HG03565 (cell line): ENCODE results near the gene ARHGAP5.

Source experiments
- ATAC-seq: cut with Tn5 transposase; IDR thresholded peaks from one replicate; pipeline ENCODE4 v1.9.1; 2021; ENCODE audit warnings: mild to moderate bottlenecking, moderate library complexity; ENCODE audit not compliant: unreplicated experiment

Gene ARHGAP5

DNA sequence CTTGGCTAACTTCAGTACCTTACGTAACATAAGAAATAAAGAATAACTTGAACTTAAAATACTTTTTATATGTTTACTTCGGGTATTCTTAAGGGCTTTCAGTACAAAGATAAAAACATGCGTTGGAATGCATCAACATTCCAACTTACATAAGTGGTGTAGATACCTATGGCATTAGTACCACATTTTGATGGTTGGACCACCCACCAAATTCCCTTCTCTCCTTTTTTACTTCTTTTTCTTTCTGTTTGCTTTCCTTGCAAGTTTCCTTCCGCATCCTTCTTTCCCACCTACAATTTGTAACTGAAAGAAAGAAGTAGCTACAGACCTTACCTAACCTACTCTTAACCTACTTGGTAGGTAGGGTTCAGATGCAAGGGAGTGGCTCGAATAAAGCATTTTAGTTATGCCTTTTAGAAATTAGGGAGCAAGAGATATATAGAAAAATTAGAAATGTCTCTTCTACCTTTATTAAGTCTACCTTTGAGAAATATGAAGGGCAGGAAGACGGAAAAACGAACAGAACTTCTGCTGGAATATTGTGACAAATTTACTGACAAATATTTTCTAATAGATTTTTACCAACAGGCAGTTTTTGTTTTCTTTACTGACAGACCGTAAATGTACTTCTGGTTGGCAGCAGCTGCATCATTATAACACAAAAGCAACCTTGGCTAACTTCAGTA, 2.1 kb upstream of the ARHGAP5 start:
- no peak for ATAC-seq

DNA sequence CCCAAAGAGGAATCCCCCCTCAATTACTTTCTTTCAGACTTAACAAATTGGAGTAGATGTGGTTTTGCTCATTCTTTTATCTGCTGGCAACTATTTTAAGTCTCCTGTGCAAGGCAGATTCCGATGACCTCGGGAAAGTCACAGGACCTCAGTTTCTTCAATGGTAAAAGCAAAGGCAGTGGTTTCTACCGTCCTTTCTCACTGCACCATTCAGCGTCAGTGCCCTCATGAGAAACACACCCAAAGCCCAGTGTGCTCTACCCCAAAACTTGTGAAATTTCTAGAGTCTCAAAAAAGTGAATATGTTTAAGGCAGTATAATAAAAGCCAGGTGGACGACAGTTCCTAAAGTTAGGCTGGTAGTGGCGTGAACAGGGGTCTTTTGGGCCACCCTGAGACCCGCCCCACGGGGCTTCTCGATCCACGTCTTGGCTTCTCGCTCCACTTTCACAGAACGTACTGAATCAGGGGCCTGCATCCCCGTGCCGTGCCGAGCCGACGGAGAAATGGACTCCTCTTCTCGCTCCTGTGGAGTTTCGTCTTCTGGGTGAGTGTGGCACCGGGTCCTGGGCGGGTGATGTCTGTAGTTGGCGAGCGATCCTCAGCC, 1.3 kb upstream of the ARHGAP5 start:
- peak; percentile 12 for ATAC-seq

DNA sequence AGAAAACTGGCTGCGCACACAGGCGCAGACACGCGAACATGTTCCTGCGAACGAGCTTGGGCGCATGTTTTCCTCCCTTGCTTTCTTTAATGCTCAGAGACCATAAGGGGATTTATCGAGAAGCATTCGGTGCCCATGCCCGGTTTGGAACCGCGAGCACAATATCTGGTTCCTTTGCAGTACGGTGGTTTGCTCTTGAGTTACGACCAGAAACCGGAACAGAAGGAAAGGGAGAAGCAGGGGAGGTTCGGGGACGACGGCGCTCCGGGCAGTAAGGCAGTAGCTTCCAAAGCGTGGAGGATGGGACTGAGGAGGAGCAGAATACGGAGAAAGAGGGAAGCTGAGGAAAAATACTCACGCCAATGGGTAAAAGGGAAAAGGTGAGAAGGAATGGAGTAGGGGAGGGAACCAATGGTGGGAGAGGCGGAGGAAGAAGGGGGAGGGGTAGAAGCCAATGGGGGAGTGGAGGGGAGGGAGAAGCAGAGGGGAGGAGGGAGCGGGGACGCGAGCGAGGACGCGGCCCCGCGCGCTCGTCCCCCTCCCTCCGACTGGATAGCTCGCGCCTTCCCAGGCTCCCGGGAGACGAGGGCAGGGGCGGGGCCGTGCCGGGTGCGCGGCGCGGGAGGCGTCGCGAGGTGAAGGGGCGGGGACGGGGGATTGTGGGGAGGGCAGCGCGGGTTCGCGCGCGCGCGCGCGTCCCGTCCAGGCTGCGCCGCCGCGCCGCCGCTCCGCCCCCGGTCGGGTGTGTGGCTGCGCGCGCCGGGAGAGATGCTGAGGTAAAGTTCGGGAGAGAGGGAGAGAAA, 625 bp upstream of the ARHGAP5 start:
- peak; percentile 35 for ATAC-seq

DNA sequence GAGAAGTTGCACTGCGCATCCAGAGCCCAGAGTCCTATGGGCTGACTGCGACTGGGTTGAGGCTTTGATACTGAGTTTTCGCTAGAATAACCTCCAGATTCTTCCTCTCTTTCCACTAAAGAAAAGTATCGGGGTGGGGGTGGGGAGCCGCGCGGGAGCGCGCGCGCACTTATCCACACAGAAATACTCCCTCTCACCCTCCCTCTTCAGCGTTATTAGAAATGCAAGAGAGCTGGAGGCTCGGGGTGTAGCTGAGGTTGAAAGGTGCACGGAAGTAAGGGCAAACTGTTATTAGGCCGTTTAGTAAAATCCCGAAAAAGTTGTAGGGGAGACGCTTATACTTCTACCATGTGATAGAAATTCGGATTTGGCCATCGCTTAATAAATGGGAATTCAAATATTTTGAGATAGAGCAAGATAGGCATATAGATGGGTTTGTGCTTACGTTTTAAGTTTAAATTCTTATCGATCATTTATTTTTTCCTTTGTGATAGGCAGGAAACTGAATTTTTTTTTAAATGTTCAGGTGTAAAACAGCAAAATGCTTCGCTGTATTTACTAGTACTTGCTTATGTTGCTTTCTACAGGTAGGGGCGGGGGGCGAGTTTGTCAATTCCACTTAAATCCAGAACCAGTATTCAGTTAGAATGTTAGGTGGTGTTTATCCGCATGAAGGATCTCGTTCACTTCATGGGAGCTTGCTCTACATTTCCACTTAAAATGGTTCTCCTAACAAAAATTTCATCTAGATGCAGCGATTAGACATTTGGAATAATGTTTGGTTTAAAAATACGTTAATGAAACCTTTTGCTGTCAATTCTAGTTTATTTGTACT, 1.1 kb downstream of the ARHGAP5 start:
- ATAC-seq: no peak

DNA sequence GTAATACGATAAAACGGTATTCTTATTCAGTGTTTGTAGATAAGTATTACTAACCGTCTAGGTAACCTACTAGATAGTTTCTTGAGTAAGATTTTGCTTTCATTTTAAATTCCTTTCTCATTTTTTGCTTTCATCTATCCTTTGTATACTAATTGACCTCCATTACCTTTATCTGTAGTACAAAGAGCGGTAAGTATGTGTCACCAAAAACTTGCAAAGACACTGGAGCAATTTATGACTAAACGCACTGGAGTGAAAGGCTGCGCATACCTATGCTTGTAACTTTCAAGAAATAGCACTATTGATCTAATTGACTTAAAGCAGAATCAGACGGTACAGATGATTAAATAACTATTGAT, 1.7 kb downstream of the ARHGAP5 start:
- no peak for ATAC-seq

DNA sequence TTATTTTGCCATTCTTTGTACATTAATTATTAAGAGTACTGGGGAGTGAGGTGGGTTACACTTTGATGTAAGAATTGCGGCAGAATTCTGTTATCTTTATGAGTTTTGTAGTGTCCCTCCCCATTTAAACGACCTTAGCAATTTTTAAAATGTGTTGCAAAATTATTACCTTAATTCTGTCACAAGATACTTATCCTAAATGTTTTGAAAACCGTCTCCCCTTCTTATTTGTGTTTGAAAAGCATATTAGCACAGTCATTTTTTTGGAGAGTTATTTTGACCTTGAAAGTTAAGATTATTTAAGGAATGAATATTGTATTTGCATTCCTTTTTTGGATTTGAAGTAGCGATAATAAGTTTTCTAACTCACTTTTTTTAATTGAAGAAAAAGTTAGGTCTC, 2.2 kb downstream of the ARHGAP5 start:
- ATAC-seq: no peak

DNA sequence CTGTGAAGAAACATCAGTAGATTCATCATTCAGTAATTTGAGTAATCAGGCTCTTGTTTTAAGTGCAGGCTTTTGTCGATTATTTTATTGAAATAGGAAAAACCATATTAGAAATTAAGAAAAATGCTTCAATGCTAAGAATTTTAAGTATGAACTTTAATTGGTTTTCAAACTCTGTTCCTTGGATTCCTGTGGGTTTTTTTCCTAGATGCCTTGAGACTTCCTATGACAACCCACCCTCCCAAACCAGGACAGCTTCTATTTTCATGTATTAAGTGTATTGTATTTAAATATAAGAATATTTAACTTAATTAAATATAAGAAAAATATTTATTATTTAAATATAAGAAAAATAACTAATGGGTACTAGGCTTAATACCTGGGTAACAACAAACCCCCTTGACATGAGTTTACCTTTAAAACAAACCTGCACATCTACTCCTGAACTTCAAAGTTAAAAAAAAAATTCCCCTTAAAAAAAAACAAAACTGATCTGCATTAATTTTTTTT, 3.0 kb downstream of the ARHGAP5 start:
- ATAC-seq: no peak

DNA sequence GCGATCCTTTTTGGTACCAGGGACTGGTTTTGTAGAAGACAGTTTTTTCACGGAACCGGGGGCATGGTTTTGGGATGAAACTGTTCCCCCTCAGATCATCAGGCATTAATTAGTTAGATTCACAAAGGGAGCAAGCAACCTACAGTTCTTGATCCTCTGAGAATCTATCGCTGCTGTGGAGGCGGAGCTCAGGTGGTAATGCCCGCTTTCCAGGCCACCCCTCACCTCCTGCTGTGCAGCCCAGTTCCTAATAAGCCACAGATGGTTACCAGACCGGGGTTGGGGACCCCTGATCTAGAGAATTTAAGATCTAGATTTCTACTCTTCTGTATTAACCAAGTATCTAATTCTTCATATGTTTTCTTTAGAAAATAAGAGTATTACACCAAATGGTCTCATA, 4.8 kb downstream of the ARHGAP5 start:
- no peak for ATAC-seq

DNA sequence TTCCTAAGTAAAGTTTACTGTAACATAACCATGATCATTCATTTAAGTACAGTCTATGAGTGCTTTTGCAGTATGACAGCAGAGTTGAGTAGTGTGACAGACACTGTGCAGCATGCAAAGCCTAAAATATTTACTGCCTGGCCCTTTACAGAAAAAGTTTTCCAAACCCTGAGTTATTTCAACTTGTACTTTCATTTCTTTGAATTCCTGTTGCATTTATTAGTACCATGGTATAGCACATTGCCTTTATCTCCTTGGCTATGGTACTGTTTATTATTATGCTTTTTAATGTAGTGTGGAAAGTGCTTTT, 6.2 kb downstream of the ARHGAP5 start:
- no peak for ATAC-seq

DNA sequence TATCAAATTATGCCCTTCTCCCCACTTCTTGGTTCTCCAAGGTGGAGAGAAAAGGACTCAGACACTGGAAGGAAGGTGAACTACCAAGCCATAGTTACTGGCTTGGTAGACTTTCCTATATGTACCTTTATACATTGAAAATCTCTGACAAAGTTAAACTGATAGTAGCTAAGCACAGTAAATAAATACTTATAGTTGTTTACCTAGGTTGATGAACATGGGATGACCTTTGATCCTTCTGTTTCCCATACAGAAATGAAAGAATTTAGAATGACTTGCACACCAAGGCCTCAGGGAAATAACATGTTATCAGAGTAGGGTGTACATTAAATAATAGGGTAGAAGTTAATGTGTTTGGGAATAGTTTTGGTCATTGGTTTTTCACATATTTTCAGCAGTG, 6.7 kb downstream of the ARHGAP5 start:
- no peak for ATAC-seq

DNA sequence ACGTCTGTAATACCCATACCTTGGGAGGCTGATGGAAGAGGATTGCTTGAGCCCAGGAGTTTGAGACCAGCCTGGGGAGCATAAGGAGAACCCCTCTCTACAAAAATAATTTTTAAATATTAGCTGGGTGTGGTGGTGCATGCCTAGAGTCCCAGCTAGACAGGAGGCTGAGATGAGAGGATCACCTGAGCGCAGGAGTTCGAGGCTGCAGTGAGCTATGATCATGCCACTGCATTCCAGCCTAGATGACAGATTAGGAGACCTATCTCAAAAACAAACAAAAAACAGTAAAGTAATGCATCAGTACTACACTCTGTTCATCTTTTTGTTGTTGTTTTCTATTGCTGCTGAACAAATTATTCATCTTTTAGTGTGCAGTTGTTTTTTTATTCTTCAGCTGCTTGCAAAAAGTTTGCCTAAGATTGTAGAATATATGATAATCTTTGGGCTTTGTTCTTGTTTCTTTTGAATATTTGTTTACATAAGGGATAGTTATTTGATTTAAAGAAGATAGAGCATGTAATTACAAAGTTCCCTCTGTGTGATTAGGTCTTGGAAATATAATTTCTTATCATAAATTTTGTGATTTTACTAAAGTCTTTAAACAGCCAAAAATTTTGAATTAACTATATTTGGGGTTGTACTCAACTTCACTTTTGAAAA, 8.2 kb downstream of the ARHGAP5 start:
- no peak for ATAC-seq

DNA sequence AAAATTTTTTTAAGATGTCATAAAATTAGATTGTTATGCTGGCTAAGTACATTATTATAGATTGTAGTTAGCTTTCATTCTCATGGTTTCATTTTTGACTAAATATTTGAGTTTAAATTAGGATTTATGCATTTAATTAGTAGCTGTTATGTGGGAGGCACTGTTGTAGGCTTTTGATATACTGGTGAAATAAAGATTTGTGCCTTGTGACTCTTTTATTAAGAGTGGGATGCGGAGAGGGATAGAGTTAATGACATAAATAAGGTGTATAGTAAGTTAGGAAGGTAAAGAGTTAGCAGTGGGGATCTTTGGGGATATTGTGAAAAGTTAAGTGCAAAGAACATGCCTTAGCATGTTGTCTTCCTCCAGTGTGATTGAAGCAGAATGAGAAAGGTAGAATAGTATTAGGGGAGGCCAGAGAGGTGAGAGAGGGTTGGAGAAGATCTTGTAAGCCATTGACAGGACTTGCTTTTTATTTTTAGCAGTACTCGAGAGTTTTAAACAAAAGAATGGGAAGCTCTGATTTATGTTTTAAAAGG, 8.8 kb downstream of the ARHGAP5 start:
- ATAC-seq: no peak

DNA sequence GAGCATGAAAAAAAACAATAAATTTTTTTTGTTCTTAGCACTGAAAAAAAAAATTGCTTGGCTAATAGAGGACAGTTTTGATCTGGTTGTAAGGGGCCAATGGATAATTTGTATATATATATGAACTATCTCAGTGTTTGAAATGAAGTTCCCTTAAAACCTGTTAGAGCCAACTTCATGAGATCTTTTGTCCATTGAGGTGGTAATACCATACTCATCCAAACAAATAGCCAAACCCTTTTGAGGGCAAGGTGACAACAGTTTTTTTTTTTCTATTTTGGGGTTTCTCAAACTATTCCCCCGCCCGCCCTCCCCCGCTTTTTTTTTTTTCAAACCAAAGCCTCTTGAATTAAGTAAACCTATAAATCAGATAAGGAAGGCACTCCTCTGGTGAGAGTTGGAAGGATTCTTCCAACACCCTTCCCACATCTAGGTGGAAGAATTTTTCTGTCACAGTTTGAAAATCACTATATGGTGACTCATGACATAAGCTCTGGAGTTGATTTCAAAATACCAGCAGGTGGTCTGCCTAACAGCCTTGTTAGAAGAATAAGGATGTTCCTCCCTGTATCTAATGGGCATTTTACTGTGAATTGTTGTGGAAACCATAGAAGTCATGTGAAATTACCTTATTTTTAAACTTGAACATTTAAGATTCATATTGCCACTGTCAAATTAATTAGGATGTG, 10.2 kb downstream of the ARHGAP5 start:
- no peak for ATAC-seq

DNA sequence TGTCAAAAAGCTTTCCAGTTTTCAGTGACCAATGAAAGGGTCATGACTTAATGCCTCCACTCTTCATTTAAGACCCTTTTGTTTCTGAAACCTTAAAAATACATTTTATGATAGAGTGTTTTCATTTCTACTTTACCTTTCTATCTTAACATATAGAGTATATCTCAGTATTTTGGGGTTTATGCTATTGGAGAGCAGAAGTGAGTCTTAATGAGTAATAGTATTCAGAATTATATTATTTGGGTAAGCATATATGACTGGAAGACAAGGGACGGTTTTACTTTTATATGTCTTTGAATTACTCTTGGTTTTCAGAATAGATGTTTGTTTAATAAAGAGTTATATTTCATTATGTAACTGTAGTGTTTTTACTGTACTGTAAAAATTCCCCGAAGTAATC, 10.8 kb downstream of the ARHGAP5 start:
- ATAC-seq: no peak

DNA sequence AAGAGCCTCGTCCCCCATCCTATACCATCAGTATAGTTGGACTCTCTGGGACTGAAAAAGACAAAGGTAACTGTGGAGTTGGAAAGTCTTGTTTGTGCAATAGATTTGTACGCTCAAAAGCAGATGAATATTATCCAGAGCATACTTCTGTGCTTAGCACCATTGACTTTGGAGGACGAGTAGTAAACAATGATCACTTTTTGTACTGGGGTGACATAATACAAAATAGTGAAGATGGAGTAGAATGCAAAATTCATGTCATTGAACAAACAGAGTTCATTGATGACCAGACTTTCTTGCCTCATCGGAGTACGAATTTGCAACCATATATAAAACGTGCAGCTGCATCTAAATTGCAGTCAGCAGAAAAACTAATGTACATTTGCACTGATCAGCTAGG, 13.6 kb downstream of the ARHGAP5 start:
- no peak for ATAC-seq

DNA sequence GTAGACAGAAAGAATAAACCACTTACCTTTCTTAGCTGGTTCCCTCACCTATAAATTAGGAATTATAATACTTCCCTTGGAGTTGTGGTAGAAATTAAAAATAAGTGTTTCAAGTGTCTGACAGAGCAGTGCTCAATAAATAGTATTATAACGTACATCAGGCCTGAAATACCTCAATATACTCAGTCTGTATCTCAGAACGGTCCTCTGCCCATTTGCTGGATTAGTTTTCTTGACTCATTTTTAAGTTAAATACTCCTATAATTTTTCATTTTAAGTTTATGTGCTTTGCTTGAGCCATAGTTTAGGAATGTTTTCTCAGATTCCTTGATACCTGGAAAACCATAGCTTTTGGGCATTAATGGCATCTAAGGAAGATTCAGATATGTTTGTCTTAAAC, 22.4 kb downstream of the ARHGAP5 start:
- ATAC-seq: no peak

DNA sequence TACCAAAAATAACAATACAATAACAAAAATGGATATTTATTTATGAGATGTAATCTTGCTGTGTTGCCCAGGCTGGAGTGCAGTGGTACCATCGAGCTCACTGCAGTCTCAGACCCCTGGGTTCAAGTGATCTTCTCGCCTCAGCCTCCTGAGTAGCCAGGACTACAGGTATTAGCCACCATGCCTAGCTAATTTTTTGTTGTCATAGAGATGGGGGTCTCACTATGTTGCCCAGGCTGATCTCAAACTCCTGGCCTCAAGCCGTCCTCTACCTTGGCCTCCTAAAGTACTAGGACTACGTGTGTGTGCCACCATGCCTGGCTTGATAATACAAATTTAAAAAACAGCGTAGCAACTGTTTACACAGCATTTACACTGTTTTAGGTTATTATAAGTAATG, 23.1 kb downstream of the ARHGAP5 start:
- no peak for ATAC-seq

DNA sequence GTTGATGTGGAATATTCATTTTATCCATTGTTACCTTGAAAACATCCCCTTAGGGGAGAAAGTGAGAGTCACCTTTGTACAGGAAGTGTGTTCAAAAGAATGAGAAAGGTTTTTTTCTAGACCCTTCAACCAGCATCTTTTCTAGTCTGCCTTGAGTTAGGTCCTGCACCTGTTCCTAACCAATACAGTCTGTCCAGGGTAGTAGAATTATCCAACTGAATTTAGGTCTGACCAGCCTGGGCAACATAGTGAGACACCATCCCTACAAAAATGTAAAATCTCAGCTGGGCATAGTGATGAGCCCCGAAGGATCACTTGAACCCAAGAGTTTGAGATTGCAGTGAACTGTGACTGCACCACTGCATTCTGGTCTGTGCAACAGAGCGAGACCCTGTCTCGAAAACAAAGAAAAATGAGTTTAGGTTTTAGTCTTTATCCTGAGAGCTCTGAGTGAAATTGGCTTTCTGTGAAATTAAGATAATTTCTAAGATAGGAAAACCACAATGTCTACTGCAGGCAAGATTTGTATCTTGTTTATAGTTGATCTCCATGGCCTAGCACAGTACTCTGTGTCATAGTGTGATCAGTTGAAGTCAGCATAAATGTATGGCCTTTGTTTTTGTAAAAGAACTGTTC, 25.2 kb downstream of the ARHGAP5 start:
- peak; percentile 83 for ATAC-seq

DNA sequence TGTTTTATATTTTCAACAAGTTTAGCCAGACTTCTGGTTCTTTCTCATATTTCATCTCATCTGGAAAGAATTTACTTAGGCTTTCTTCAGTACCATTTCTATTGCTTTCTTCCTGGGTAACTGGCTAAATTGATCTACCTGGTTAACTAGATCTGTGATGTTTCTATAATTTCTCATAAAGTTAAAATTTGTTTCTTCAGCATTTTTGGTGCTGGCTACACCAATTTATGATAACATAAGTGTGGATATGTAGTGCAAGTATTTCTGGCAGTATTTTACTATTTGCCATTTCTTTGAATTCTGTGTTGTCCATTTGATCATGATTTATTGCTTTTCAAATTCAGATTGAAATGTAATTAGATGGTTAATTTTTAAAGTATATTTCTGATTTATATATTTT, 25.9 kb downstream of the ARHGAP5 start:
- ATAC-seq: no peak

DNA sequence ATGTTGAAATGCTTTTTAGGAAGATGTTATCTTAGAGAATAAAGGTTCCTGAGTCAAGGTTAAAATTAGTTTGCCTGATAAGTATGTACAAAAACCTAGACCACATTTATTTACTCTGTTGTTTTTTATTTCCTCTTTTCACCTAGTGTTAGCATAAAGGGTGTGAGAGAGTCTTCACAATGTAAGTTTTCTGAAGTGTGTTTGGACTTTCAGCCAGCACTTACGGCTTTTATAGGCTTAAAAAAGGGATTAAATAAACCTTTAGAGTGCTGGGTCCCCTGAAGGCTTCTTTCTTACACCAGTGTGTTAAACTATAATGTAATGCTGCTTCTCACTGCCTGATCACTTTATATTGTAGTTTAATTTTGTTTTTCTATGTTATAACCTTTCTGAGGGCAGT, 27.2 kb downstream of the ARHGAP5 start:
- ATAC-seq: no peak
